ENCODE data around the gene CYB5A.

Gene CYB5A

GRCh38 chr18:74229891-74230290 is 61.9 kb downstream of the CYB5A start:
- H3K4me1 Mint-ChIP-seq (ENCODE audit: low read depth), result no peaks in the 10 kb centered on the region
- no peak overlapping the region for H3K4me3 Mint-ChIP-seq
- no peaks in the 10 kb centered on the region for H3K36me3 Mint-ChIP-seq
- no peak overlapping the region for H3K27ac Mint-ChIP-seq
- no peaks in the 10 kb centered on the region for H3K9me3 Mint-ChIP-seq (ENCODE audit: low read depth)
- H3K27me3 Mint-ChIP-seq, result peaks cover 5% of the 10 kb centered on the region

DNA sequence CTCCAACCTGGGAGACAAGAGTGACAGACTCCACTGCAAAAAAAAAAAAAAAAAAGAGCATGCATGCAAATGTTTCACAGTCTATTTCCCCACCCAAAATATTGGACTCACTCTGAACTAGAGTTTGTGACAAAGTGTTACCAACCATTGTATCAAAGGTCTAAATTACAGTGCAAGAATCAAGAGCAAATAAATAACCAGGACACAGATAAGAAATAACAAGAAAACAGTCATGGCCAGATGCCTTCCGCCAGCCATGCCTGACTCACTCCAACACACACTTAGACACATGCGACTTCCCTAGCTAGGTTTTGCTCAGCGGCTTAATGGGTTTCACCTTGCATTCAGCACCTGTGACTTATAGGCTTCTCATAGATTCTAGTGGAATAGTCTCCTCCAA is 62.8 kb downstream of the CYB5A start:
- Mint-ChIP-seq H3K4me3 (no peak overlapping the region), H3K4me1 (ENCODE audit: low read depth) (no peaks in the 10 kb centered on the region), H3K27me3 (peaks cover 5% of the 10 kb centered on the region), H3K27ac (no peak overlapping the region), H3K36me3 (no peaks in the 10 kb centered on the region), H3K9me3 (ENCODE audit: low read depth) (no peaks in the 10 kb centered on the region)

DNA sequence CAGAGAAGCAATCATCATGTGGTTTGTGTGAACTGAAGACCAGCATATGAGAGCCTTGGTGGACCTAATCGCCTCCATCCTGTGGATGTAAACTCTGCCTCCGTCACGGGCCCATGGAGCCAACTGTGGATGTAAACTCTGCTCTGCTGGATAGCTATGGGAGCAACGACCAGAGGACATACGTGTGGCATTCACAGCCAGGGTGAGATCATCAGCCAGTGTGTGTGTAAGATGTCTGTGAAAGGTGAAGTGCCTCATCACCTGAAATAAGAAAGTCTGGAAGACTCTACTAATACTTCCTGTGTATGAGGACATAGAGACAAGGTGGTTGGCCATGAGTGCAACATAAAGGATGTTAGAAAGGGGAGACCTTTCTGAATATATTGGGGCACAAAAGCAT is 63.5 kb downstream of the CYB5A start:
- Mint-ChIP-seq H3K27me3 (peaks cover 5% of the 10 kb centered on the region), H3K4me3 (no peak overlapping the region), H3K4me1 (ENCODE audit: low read depth) (no peaks in the 10 kb centered on the region), H3K9me3 (ENCODE audit: low read depth) (no peaks in the 10 kb centered on the region), H3K27ac (no peak overlapping the region), H3K36me3 (no peaks in the 10 kb centered on the region)

DNA sequence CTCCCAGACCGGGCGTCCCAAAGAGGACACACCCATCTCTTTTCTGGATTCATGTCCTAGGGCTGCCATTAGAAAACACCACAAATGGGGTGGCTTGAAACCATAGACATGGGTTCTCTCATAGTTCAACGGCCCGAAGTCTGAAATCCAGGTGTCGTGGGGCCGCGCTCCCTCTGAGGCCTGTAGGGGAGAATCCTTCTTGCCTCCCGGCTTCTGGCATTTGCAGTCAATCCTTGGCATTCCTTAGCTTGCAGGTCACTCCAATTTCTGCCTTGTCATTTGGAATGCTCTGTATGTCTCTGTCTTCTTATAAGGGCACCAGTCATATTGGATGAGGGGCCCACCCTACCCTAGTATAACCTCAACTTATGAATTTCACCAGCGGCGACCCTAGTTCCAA is 65.1 kb downstream of the CYB5A start:
- no peak overlapping the region for H3K4me3 Mint-ChIP-seq
- H3K27me3 Mint-ChIP-seq, result peaks cover 5% of the 10 kb centered on the region
- H3K4me1 Mint-ChIP-seq (ENCODE audit: low read depth), result no peaks in the 10 kb centered on the region
- no peaks in the 10 kb centered on the region for H3K36me3 Mint-ChIP-seq
- H3K9me3 Mint-ChIP-seq (ENCODE audit: low read depth), result no peaks in the 10 kb centered on the region
- H3K27ac Mint-ChIP-seq, result no peak overlapping the region

GRCh38 chr18:74226156-74226555 is 65.6 kb downstream of the CYB5A start:
- H3K4me3 Mint-ChIP-seq, result no peak overlapping the region
- H3K27me3 Mint-ChIP-seq, result peaks cover 5% of the 10 kb centered on the region
- no peaks in the 10 kb centered on the region for H3K36me3 Mint-ChIP-seq
- H3K9me3 Mint-ChIP-seq (ENCODE audit: low read depth), result no peaks in the 10 kb centered on the region
- H3K4me1 Mint-ChIP-seq (ENCODE audit: low read depth), result no peaks in the 10 kb centered on the region
- H3K27ac Mint-ChIP-seq, result no peak overlapping the region

- H3K4me3 Mint-ChIP-seq, result no peak overlapping the region
- peaks cover 5% of the 10 kb centered on the region for H3K27me3 Mint-ChIP-seq
- H3K9me3 Mint-ChIP-seq (ENCODE audit: low read depth), result no peaks in the 10 kb centered on the region
- H3K27ac Mint-ChIP-seq, result no peak overlapping the region
- no peaks in the 10 kb centered on the region for H3K4me1 Mint-ChIP-seq (ENCODE audit: low read depth)
- no peaks in the 10 kb centered on the region for H3K36me3 Mint-ChIP-seq
These were observed 66.4 kb downstream of the CYB5A start for GRCh38 chr18:74225193-74225840.

GRCh38 chr18:74222710-74223494 is 68.9 kb downstream of the CYB5A start:
- Mint-ChIP-seq H3K9me3 (ENCODE audit: low read depth) (no peaks in the 10 kb centered on the region), H3K27ac (no peak overlapping the region), H3K4me3 (no peak overlapping the region), H3K4me1 (ENCODE audit: low read depth) (no peaks in the 10 kb centered on the region), H3K36me3 (no peaks in the 10 kb centered on the region), H3K27me3 (peaks cover 4% of the 10 kb centered on the region)

- Mint-ChIP-seq H3K9me3 (ENCODE audit: low read depth) (no peaks in the 10 kb centered on the region), H3K36me3 (no peaks in the 10 kb centered on the region), H3K4me1 (ENCODE audit: low read depth) (no peaks in the 10 kb centered on the region), H3K27ac (no peak overlapping the region), H3K4me3 (no peak overlapping the region), H3K27me3 (peaks cover 4% of the 10 kb centered on the region)
These were observed 70.7 kb downstream of the CYB5A start for GRCh38 chr18:74221081-74221480.

DNA sequence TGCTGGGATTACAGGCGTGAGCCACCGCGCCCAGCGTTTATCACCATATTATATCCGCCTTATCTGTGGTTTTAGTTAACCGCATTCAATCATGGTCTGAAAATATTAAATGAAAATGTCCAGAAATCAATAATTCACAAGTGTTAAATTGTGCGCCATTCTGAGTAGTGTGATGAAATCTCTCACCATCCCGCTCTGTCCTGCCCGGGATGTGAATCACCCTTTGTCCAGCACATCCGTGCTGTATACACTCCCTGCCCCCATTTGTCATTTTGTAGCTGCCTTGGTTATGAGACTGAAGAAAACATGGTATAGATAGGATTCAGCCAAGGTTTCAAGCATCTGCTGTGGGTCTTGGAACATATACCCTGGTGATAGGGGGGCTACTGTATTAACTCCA is 72.7 kb downstream of the CYB5A start:
- Mint-ChIP-seq H3K27ac (no peak overlapping the region), H3K27me3 (peaks cover 2% of the 10 kb centered on the region), H3K9me3 (ENCODE audit: low read depth) (no peaks in the 10 kb centered on the region), H3K4me1 (ENCODE audit: low read depth) (no peaks in the 10 kb centered on the region), H3K36me3 (no peaks in the 10 kb centered on the region), H3K4me3 (no peak overlapping the region)

- no peak overlapping the region for H3K27ac Mint-ChIP-seq
- no peaks in the 10 kb centered on the region for H3K4me1 Mint-ChIP-seq (ENCODE audit: low read depth)
- peaks cover 5% of the 10 kb centered on the region for H3K27me3 Mint-ChIP-seq
- H3K36me3 Mint-ChIP-seq, result no peaks in the 10 kb centered on the region
- no peaks in the 10 kb centered on the region for H3K9me3 Mint-ChIP-seq (ENCODE audit: low read depth)
- no peak overlapping the region for H3K4me3 Mint-ChIP-seq
These were observed 74.2 kb downstream of the CYB5A start for GRCh38 chr18:74217476-74218143.

DNA sequence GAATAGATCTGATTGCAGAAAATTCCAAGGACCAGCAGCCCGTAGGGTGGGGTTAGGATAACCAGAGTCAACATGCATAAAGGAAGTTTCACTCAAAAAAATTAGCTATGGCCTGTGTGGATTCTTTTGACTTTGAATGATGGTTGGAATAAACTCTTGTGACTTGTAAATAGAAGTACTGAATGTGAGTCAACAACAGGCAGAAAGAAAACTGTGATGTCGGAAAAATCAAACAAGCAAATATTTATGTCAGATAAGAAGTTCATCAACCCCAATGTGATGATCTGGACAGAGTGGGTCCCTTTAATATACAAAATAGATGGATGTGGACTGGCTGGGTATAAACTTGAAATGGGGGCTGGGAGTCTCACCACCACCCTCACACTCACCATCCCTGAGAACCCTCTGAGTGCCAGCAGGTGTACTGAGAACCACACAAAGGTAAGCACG is 75.1 kb downstream of the CYB5A start:
- no peaks in the 10 kb centered on the region for H3K4me1 Mint-ChIP-seq (ENCODE audit: low read depth)
- H3K4me3 Mint-ChIP-seq, result no peak overlapping the region
- no peaks in the 10 kb centered on the region for H3K36me3 Mint-ChIP-seq
- no peaks in the 10 kb centered on the region for H3K9me3 Mint-ChIP-seq (ENCODE audit: low read depth)
- H3K27me3 Mint-ChIP-seq, result peaks cover 5% of the 10 kb centered on the region
- H3K27ac Mint-ChIP-seq, result no peak overlapping the region

DNA sequence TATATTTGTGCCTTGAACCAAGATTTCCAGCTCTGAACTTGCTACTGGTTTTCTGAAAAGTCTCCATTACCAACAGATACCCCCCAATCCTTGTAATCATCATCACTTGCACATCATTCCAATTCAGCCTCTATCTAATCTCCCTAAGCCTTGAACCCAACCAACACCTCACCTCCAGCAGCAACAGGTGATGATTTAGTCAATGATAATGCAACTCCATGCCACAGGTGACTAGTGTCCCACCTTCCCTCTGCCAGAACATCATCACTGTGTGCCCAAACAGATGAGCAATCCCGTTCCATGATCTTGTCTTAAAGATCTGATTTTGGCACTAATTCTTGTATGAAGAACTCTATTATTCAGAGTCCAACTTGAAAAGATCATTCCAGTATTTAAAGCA is 75.9 kb downstream of the CYB5A start:
- Mint-ChIP-seq H3K27me3 (peaks cover 5% of the 10 kb centered on the region), H3K36me3 (no peaks in the 10 kb centered on the region), H3K27ac (no peak overlapping the region), H3K4me3 (no peak overlapping the region), H3K9me3 (ENCODE audit: low read depth) (no peaks in the 10 kb centered on the region), H3K4me1 (ENCODE audit: low read depth) (no peaks in the 10 kb centered on the region)

- Mint-ChIP-seq H3K36me3 (no peaks in the 10 kb centered on the region), H3K27ac (no peak overlapping the region)
These were observed 78.3 kb downstream of the CYB5A start for GRCh38 chr18:74213429-74213828.

GRCh38 chr18:74204526-74205152 is 87.1 kb downstream of the CYB5A start:
- no peak overlapping the region for H3K4me3 Mint-ChIP-seq
- H3K27ac Mint-ChIP-seq, result no peak overlapping the region
- H3K36me3 Mint-ChIP-seq, result no peaks in the 10 kb centered on the region
- H3K27me3 Mint-ChIP-seq, result no peaks in the 10 kb centered on the region
- H3K4me1 Mint-ChIP-seq (ENCODE audit: low read depth), result no peaks in the 10 kb centered on the region
- H3K9me3 Mint-ChIP-seq (ENCODE audit: low read depth), result no peaks in the 10 kb centered on the region

More at GRCh38 chr18:74213429-74213828, 78.3 kb downstream of the CYB5A start:
- Mint-ChIP-seq H3K27me3 (peaks cover 5% of the 10 kb centered on the region), H3K9me3 (ENCODE audit: low read depth) (no peaks in the 10 kb centered on the region), H3K4me1 (ENCODE audit: low read depth) (no peaks in the 10 kb centered on the region), H3K4me3 (no peak overlapping the region)

- H3K27ac Mint-ChIP-seq, result no peak overlapping the region
- H3K4me3 Mint-ChIP-seq, result no peak overlapping the region
- no peaks in the 10 kb centered on the region for H3K4me1 Mint-ChIP-seq (ENCODE audit: low read depth)
- no peaks in the 10 kb centered on the region for H3K9me3 Mint-ChIP-seq (ENCODE audit: low read depth)
- H3K27me3 Mint-ChIP-seq, result no peaks in the 10 kb centered on the region
- H3K36me3 Mint-ChIP-seq, result no peaks in the 10 kb centered on the region
These were observed 88.0 kb downstream of the CYB5A start for GRCh38 chr18:74203811-74204210.
